Endothelial cell of umbilical vein (primary cell): Measurements from ENCODE around the gene MAL.

Experiments
- EZH2 ChIP-seq: IDR thresholded peaks from 2 replicates; pipeline ENCODE4 v1.6.1; 2012; ENCODE audit warnings: borderline replicate concordance, low read depth, mild to moderate bottlenecking, moderate library complexity, low read length, inconsistent platforms; ENCODE audit not compliant: severe bottlenecking
- FOS ChIP-seq: IDR thresholded peaks from 2 replicates; pipeline ENCODE4 v1.6.1; 2011; ENCODE audit warnings: mild to moderate bottlenecking, low read length, moderate library complexity, borderline replicate concordance; ENCODE audit not compliant: insufficient read depth
- GATA2 ChIP-seq: IDR thresholded peaks from 2 replicates; pipeline ENCODE4 v1.7.0; 2011; ENCODE audit warnings: low read depth, mild to moderate bottlenecking, moderate library complexity, mixed read lengths, low read length; ENCODE audit not compliant: insufficient read length, insufficient read depth
- JUN ChIP-seq: IDR thresholded peaks from 2 replicates; pipeline ENCODE4 v1.6.1; 2011; ENCODE audit warnings: borderline replicate concordance, low read depth; ENCODE audit not compliant: insufficient read length, insufficient read depth
- MAX ChIP-seq: IDR thresholded peaks from 2 replicates; pipeline ENCODE4 v1.6.1; 2011; ENCODE audit not compliant: insufficient read depth, insufficient read length
- MYC ChIP-seq: IDR thresholded peaks from one replicate; pipeline ENCODE4 v1.6.1; 2011; ENCODE audit warnings: mild to moderate bottlenecking, low read depth, low read length
- POLR2A ChIP-seq: IDR thresholded peaks from 2 replicates; pipeline ENCODE4 v1.6.1; 2012; ENCODE audit warnings: low read depth, mild to moderate bottlenecking, control low read depth, low read length
- POLR2AphosphoS5 ChIP-seq: IDR thresholded peaks from 2 replicates; pipeline ENCODE4 v1.6.1; 2012; ENCODE audit warnings: low read depth, mild to moderate bottlenecking, control low read depth, low read length, moderate library complexity; ENCODE audit not compliant: insufficient read depth
- TF ChIP-seq, protein P1 (sequence below), 2 donors: IDR thresholded peaks; 1 replicate in 1 of 2; 2 replicates in 1 of 2; pipeline ENCODE4 v1.5.1; 2011; ENCODE audit warnings: low read length in 2 of 2, mild to moderate bottlenecking in 2 of 2, moderate library complexity in 2 of 2, control low read depth in 1 of 2, inconsistent platforms in 1 of 2, low read depth in 1 of 2; ENCODE audit not compliant: insufficient read depth in 1 of 2; ENCODE audit errors: extremely low read depth in 1 of 2

DNA sequence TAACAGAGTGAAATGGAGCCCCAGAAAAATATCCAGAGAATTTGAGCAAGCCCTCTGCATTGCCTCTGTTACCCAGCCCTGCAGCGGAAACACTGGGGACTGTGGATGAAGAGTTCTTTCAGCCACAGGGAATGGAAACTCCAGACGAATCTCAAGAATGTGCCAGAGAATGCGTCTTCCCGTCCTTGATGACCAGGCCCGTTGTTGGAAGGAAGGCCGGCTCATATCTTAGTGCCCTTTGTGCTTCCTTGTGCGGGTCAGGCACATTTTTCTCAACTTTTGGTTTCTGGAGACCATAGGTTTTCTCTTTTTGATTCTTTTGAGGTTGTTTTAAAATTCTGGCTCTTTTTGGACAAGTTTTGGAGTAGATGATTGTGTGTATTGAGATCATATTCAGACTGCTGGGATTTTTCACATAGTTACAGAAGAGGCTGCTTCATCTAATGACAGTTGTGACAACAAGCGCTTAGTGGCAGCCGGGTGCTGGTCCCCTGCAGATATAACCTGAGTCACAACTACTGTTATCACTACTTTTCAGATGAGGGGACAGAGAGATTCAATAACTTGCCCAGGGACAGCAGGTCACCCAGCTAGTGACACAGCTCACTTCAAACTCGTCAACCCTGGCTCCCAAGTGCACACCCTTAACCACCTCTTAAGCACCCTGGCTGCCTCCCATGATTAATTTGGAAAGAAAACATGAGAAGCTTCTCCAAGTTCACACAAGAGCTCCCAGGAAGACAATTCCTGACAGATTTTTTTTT is 15.7 kb downstream of the MAL start:
- TF ChIP-seq, protein P1, sequence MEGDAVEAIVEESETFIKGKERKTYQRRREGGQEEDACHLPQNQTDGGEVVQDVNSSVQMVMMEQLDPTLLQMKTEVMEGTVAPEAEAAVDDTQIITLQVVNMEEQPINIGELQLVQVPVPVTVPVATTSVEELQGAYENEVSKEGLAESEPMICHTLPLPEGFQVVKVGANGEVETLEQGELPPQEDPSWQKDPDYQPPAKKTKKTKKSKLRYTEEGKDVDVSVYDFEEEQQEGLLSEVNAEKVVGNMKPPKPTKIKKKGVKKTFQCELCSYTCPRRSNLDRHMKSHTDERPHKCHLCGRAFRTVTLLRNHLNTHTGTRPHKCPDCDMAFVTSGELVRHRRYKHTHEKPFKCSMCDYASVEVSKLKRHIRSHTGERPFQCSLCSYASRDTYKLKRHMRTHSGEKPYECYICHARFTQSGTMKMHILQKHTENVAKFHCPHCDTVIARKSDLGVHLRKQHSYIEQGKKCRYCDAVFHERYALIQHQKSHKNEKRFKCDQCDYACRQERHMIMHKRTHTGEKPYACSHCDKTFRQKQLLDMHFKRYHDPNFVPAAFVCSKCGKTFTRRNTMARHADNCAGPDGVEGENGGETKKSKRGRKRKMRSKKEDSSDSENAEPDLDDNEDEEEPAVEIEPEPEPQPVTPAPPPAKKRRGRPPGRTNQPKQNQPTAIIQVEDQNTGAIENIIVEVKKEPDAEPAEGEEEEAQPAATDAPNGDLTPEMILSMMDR (IDR thresholded peaks at IDR 0.05; ENCODE audit: extremely low read depth in 1 of 2, insufficient read depth in 1 of 2, low read depth in 1 of 2, low read length in 2 of 2), result no peak
- no peak for TF ChIP-seq POLR2A
- TF ChIP-seq POLR2AphosphoS5, result no peak
- TF ChIP-seq EZH2, result no peak
- no peak for TF ChIP-seq FOS
- TF ChIP-seq GATA2, result no peak
- no peak for TF ChIP-seq MAX
- no peak for TF ChIP-seq MYC
- TF ChIP-seq JUN, result no peak
